OCI-LY1 (cell line): ENCODE data around the gene EFNB1.

Experiments used
- H2AFZ ChIP-seq: fragments of 200-600 bp; sonication (generic), shearing (Covaris generic); 2 replicates; pipeline ENCODE4 v1.6.0; 2014; ENCODE audit warnings: antibody characterized with exemption, mild to moderate bottlenecking, low read length
- H3F3A ChIP-seq: fragments of 200-600 bp; sonication (generic), shearing (Covaris generic); 2 replicates; pipeline ENCODE4 v1.6.0; 2014; ENCODE audit warnings: mild to moderate bottlenecking, antibody characterized with exemption, low read length, moderate library complexity; ENCODE audit not compliant: insufficient read depth
- H3K27ac ChIP-seq: fragments of 200-600 bp; sonication (generic); 2 replicates; pipeline ENCODE4 v1.5.1; 2014; ENCODE audit warnings: low read length, mixed run types, mild to moderate bottlenecking, low read depth; ENCODE audit not compliant: poor library complexity, severe bottlenecking
- H3K27me3 ChIP-seq: fragments of 200-600 bp; sonication (generic); 2 replicates; pipeline ENCODE4 v1.6.0; 2014; ENCODE audit warnings: antibody characterized with exemption, mild to moderate bottlenecking, low read length, moderate library complexity; ENCODE audit not compliant: insufficient read depth
- H3K36me3 ChIP-seq: fragments of 200-600 bp; sonication (generic); 2 replicates; pipeline ENCODE4 v1.6.1; 2014; ENCODE audit warnings: mild to moderate bottlenecking, antibody characterized with exemption, low read length, moderate library complexity, mixed read lengths; ENCODE audit not compliant: insufficient read depth
- H3K4me1 ChIP-seq: fragments of 200-600 bp; sonication (generic); 2 replicates; pipeline ENCODE4 v1.5.1; 2014; ENCODE audit warnings: mild to moderate bottlenecking, low read length, moderate library complexity; ENCODE audit not compliant: insufficient read depth, severe bottlenecking
- H3K4me2 ChIP-seq: fragments of 200-600 bp; sonication (generic), shearing (Covaris generic); 2 replicates; pipeline ENCODE4 v1.6.1; 2014; ENCODE audit warnings: low read length
- H3K4me3 ChIP-seq: fragments of 200-600 bp; sonication (generic); 2 replicates; pipeline ENCODE4 v1.5.1; 2014; ENCODE audit warnings: low read length, low read depth, mild to moderate bottlenecking, mixed read lengths; ENCODE audit not compliant: poor library complexity, severe bottlenecking
- H3K79me2 ChIP-seq: fragments of 200-600 bp; shearing (Covaris generic); 2 replicates; pipeline ENCODE4 v1.6.1; 2016; ENCODE audit warnings: mixed run types, low read length, mixed read lengths; ENCODE audit not compliant: insufficient read depth
- H3K9ac ChIP-seq: fragments of 200-600 bp; sonication (generic), shearing (Covaris generic); 2 replicates; pipeline ENCODE4 v1.6.1; 2014; ENCODE audit warnings: mild to moderate bottlenecking, low read length, mixed read lengths
- H3K9me2 ChIP-seq: fragments of 200-600 bp; sonication (generic), shearing (Covaris generic); 2 replicates; pipeline ENCODE4 v1.6.1; 2014; ENCODE audit warnings: low read depth, mild to moderate bottlenecking, low read length, mixed read lengths
- H3K9me3 ChIP-seq: fragments of 200-600 bp; shearing (Covaris generic); 2 replicates; pipeline ENCODE4 v1.6.1; 2014; ENCODE audit warnings: low read length, mixed read lengths
- H4K20me1 ChIP-seq: fragments of 200-600 bp; sonication (generic), shearing (Covaris generic); 2 replicates; pipeline ENCODE4 v1.6.0; 2016; ENCODE audit warnings: mild to moderate bottlenecking, low read length; ENCODE audit not compliant: insufficient read depth
- CTCF ChIP-seq: fragments of 200-600 bp; sonication (generic), shearing (Covaris generic); IDR thresholded peaks from 2 replicates; pipeline ENCODE4 v1.5.1; 2017; ENCODE audit warnings: mild to moderate bottlenecking, antibody characterized with exemption, low read length, moderate library complexity, mixed read lengths
- EZH2 ChIP-seq: fragments of 200-600 bp; sonication (generic), shearing (Covaris generic); IDR thresholded peaks from 2 replicates; pipeline ENCODE4 v1.8.0; 2017; ENCODE audit warnings: borderline replicate concordance, mixed run types, mild to moderate bottlenecking, antibody characterized with exemption, low read length, moderate library complexity, mixed read lengths

Gene EFNB1

GRCh38 chrX:68835104-68835442, 6.3 kb downstream of the EFNB1 start:
- no peaks in the 10 kb centered on the region for H4K20me1 ChIP-seq
- H3K9me2 ChIP-seq = no peaks in the 10 kb centered on the region
- no peak overlapping the region for H2AFZ ChIP-seq
- H3K9ac ChIP-seq = no peak overlapping the region
- H3K27ac ChIP-seq = no peak overlapping the region
- H3K36me3 ChIP-seq = no peaks in the 10 kb centered on the region
- no peaks in the 10 kb centered on the region for H3K27me3 ChIP-seq
- no peaks in the 10 kb centered on the region for H3K9me3 ChIP-seq
- TF ChIP-seq EZH2 (no peak), CTCF (no peak)
- no peaks in the 10 kb centered on the region for H3K79me2 ChIP-seq
- no peak overlapping the region for H3K4me2 ChIP-seq
- H3K4me1 ChIP-seq = peaks cover 6% of the 10 kb centered on the region
- H3K4me3 ChIP-seq = no peak overlapping the region
- no peaks in the 10 kb centered on the region for H3F3A ChIP-seq

GRCh38 chrX:68835468-68835867, 6.6 kb downstream of the EFNB1 start:
- H3K79me2 ChIP-seq = no peaks in the 10 kb centered on the region
- no peaks in the 10 kb centered on the region for H3K36me3 ChIP-seq
- H3K9ac ChIP-seq = no peak overlapping the region
- no peaks in the 10 kb centered on the region for H3K9me2 ChIP-seq
- H4K20me1 ChIP-seq = no peaks in the 10 kb centered on the region
- H3K4me3 ChIP-seq = no peak overlapping the region
- TF ChIP-seq CTCF (no peak), EZH2 (no peak)
- H3K4me1 ChIP-seq = peaks cover 2% of the 10 kb centered on the region
- H3K27me3 ChIP-seq = no peaks in the 10 kb centered on the region
- no peaks in the 10 kb centered on the region for H3K9me3 ChIP-seq
- no peak overlapping the region for H3K4me2 ChIP-seq
- no peak overlapping the region for H2AFZ ChIP-seq
- no peak overlapping the region for H3K27ac ChIP-seq
- no peaks in the 10 kb centered on the region for H3F3A ChIP-seq

GRCh38 chrX:68837119-68837518, 8.3 kb downstream of the EFNB1 start:
- Histone ChIP-seq H3K4me2 (no peak overlapping the region), H3K9me3 (no peaks in the 10 kb centered on the region), H4K20me1 (no peaks in the 10 kb centered on the region), H3K27me3 (no peaks in the 10 kb centered on the region), H3K9ac (no peak overlapping the region), H3F3A (no peaks in the 10 kb centered on the region), H2AFZ (no peak overlapping the region), H3K79me2 (no peaks in the 10 kb centered on the region), H3K27ac (no peak overlapping the region), H3K4me3 (no peak overlapping the region), H3K4me1 (no peaks in the 10 kb centered on the region), H3K36me3 (no peaks in the 10 kb centered on the region), H3K9me2 (no peaks in the 10 kb centered on the region)
- TF ChIP-seq CTCF (no peak), EZH2 (no peak)
